Measurements from ENCODE around the gene LENEP.

The LENEP gene

DNA sequence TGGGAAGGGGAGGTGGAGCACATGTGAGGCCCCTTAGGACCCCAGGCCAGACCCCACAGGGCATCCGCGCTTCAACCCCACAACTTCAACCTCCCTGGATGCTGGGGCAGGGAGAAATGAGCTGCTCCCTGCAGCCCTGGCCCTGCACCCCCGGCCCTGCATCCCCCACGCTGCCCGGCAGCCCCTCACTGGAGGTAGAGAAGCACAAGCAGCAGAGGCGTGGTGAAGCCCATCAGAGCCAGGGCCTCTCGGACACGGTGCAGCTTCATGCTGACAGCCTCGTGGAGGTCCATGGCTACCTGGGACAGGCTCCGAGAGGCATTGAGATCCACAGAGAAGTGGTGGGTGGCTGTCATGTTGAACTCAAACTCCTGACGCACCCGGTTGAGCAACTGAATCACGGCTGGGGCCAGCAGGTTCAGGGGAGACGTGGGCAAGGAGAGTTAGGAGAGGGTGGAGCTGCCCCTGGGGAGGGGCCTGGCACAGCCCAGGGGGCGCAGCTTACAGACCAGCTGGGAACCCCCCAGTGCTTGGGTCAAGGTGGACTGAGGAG is 36.9 kb downstream of the LENEP start:
- DNase-seq, result no peak

- no peak for DNase-seq
Measured at GRCh38 chr1:155030899-155031298, 37.5 kb downstream of the LENEP start.

- no peak for DNase-seq
Measured at GRCh38 chr1:155032886-155033285, 39.5 kb downstream of the LENEP start.

- DNase-seq, result no peak
Measured at GRCh38 chr1:155033524-155033923, 40.1 kb downstream of the LENEP start, which contains the start of the genes DCST1 and DCST2. DCST1 (plus strand) TSS chr1:155033824; CDS start chr1:155034037, 213 bp downstream. DCST2 (minus strand) TSS chr1:155033781; CDS start chr1:155033701, 80 bp downstream.

GRCh38 chr1:155034318-155035208 is 41.2 kb downstream of the LENEP start:
- no peak for DNase-seq

DNA sequence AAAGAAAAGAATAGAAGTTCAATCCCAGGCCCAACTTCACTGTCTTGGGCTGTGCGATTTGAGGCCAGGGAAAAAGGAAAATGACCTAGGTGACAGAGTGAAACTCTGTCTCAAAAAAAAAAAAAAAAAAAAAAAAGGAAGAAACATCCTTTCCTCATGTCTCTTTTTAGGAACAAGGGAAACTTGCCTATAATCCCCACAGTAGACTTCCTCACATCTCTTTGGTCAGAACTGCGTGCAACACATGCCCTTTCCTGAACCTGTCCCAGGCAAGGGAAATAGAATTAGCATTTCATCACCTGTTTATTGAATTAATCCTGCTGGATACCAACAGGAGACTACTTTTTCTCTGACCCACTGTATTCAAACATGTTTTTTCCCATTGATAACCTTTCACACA is 42.5 kb downstream of the LENEP start:
- peak; percentile 76 to 90 (median 86) for DNase-seq

DNA sequence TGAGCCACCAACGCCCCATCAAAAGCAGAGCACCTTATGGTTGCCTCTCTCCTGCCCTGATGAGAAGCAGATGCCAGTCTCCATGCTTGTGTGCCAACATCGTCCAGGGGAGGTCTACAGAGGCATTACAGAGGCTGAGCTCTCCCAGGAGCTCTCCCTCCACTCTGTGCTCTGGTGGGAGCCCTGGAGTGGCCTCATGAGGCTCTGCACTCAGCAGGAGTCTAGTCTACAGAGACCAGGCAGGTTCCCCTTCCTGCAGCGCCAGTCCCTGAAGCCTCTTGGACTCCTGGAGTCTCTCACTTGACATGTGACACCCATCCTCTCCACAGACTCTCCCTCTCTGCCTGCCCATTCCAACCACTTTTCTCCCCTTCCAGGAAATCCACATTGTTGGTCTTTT is 43.7 kb downstream of the LENEP start:
- DNase-seq, result no peak

GRCh38 chr1:155037851-155038441 is 44.6 kb downstream of the LENEP start:
- no peak for DNase-seq

- DNase-seq, result peak; percentile 25 to 45 (median 28)
Measured at GRCh38 chr1:155038602-155039307, 45.4 kb downstream of the LENEP start.

DNA sequence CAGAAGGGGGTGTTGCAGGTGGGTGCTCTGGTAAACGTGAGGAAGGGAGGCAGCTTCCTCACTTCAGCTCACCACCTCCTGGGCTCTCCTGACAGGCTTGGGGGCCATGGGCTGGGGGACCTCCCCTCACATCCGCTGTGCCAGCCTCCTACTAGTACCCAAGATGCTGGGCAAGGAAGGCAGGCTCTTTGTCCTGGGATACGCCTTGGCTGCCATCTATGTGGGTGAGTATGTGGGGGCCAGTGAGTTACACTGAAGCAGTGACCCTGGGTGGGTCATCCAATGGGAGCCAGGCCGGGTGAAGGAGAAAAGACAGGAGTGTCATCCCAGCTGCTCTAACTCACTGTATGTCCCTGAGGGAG is 45.9 kb downstream of the LENEP start:
- no peak for DNase-seq

- no peak for DNase-seq
Measured at GRCh38 chr1:155040358-155041093, 47.1 kb downstream of the LENEP start.

DNA sequence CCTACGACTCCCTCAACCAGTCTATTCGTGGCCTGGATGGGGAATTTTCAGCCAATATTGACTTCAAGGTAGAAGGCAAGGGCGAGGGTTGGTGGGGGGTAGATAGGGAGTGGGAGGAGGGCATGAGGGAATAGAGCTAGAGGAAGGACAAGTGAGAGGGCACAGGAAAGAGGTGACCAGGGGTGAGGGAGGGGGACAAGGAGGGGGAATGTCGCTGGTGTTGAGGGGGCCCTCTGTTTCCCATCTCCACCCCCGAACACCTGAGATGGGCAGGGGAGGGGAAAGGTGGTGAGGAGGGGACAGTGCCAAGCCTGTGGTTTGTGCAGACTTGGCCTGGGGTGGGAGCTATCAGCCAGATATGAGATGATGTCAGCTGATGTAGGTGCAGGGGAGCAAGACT is 49.4 kb downstream of the LENEP start:
- DNase-seq, result no peak

DNA sequence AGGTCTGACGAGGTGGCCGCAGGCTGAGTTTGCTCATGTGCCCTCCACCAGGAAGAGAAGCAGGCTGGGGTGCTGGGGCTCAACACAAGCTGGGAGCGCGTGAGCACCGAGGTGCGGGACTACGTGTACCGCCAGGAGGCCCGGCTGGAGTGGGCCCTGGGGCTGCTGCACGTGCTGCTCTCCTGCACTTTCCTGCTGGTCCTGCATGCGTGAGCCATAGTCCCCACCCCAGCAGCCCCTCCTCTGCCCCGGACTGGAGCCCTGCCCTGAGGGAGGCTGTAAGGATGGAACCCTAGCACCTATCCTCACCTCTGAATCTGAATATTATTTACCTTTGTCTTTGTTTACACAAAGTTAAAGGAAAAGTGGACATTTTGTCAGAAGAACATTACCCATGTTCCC is 49.9 kb downstream of the LENEP start:
- DNase-seq, result no peak

DNA sequence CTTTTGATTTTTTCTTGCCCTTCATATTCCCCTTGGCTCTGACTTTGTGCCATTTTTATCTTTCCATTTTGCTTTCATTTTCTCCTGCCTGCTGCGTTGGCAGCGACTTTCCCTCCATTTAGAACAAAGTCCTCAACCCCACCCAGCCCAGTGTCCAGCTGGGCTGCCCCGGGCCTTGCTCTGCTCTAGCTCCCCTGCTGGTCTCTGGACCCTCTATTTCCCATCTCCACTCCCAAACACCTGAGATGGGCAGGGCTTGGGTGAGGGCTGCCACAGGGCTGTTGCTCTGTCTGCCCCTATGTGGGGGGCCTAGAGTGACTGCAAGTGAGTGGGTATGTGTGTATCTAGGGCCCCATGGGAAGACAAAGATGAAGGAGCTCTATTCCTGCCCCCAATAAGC is 50.4 kb downstream of the LENEP start:
- no peak for DNase-seq

Measured in suppressor macrophage treated with lipopolysaccharide for 1 hour (primary cell).